HepG2 (cell line): ENCODE results near the gene YWHAB. TPM values are rescaled to one million over a fixed set of nuclear protein-coding genes. Genes with fewer than 3 reads are reported as not detected.

Experiments
- ATAC-seq: fragments of 200-7000 bp; cut with Tn5 transposase; 3 replicates; pipeline ENCODE4 v1.9.1; 2020; ENCODE audit warnings: mild to moderate bottlenecking, moderate library complexity
- BruUV-seq: library from RNA; stranded (reverse); fragments of 400-500 nt; replicated peaks from 2 replicates; lab custom pipeline; 2021; lab: Mats Ljungman, UMichigan
- CTCF ChIA-PET: fragments of 300-600 bp; formaldehyde crosslinking; extraction: SDS; loops from one replicate; lab custom pipeline; 2021; ENCODE audit warnings: low total read pairs, inconsistent platforms, low intra/inter-chr PET ratio; lab: Yijun Ruan, JAX
- POLR2A ChIA-PET: fragments of 350-600 bp; sonication (Branson Sonifier 250); formaldehyde crosslinking; loops from one replicate; lab custom pipeline; 2020; ENCODE audit warnings: antibody characterized with exemption, inconsistent platforms; lab: Yijun Ruan, JAX
- DNase-seq: peaks from one replicate; pipeline ENCODE4 v3.0.0-alpha.2; 2015; ENCODE audit warnings: low spot score
- FAIRE-seq: peaks from 3 replicates; lab custom pipeline; 2011; peaks lifted over from hg19 to GRCh38; lab: Jason Lieb, UNC
- H2AFZ ChIP-seq: one replicate; pipeline ENCODE4 v1.6.1; 2011; ENCODE audit warnings: low read length, inconsistent platforms
- H3K27ac ChIP-seq: fragments of 300-600 bp; 3 replicates; pipeline ENCODE4 v1.8.0; 2011; ENCODE audit warnings: mixed run types, mild to moderate bottlenecking, mixed read lengths, low read length, inconsistent platforms; ENCODE audit not compliant: insufficient read depth; ENCODE audit errors: extremely low read length
- H3K27me3 ChIP-seq, 2 experiments: fragments of 200-600 bp in 1 of 2; 2 replicates in 1 of 2; 3 replicates in 1 of 2; pipeline versions ENCODE4 v1.6.0 to v1.8.0; 2011; ENCODE audit warnings: low read length in 2 of 2, mild to moderate bottlenecking in 2 of 2, moderate library complexity in 2 of 2, inconsistent platforms in 1 of 2; ENCODE audit not compliant: insufficient read depth in 2 of 2, control insufficient read depth in 1 of 2
- H3K36me3 ChIP-seq, 2 experiments: fragments of 200-600 bp in 1 of 2; replicated peaks in 1 of 2; 2 replicates in 1 of 2; 3 replicates in 1 of 2; pipeline versions ENCODE4 v1.5.1 to v1.8.0; 2011; ENCODE audit warnings: low read length in 2 of 2, inconsistent platforms in 1 of 2; ENCODE audit not compliant: insufficient read depth in 2 of 2, control insufficient read depth in 1 of 2
- H3K4me1 ChIP-seq: 2 replicates; pipeline ENCODE4 v1.5.1; 2012; ENCODE audit warnings: low read length, inconsistent platforms; ENCODE audit not compliant: insufficient read depth
- H3K4me2 ChIP-seq: 2 replicates; pipeline ENCODE4 v1.6.0; 2011; ENCODE audit warnings: low read depth, low read length, inconsistent platforms
- H3K4me3 ChIP-seq, 3 experiments: fragments of 200-600 bp in 1 of 3; sonication (generic), shearing (Covaris generic) in 1 of 3; replicated peaks in 1 of 3; 2 replicates each; pipeline ENCODE4 v1.5.1; 2011 to 2016; ENCODE audit warnings: low read length in 3 of 3, inconsistent platforms in 2 of 3, low read depth in 2 of 3, mild to moderate bottlenecking in 2 of 3, control low read depth in 1 of 3, mixed read lengths in 1 of 3; ENCODE audit not compliant: insufficient read depth in 1 of 3
- H3K79me2 ChIP-seq: one replicate; pipeline ENCODE4 v1.6.1; 2011; ENCODE audit warnings: low read length, inconsistent platforms; ENCODE audit not compliant: insufficient read depth
- H3K9ac ChIP-seq: 2 replicates; pipeline ENCODE4 v1.6.0; 2011; ENCODE audit warnings: mild to moderate bottlenecking, low read depth, low read length, inconsistent platforms; ENCODE audit not compliant: insufficient read depth
- H3K9me3 ChIP-seq: 2 replicates; pipeline ENCODE4 v1.5.1; 2012; ENCODE audit warnings: mild to moderate bottlenecking, low read length
- H4K20me1 ChIP-seq: 2 replicates; pipeline ENCODE4 v1.6.0; 2011; ENCODE audit warnings: inconsistent platforms, mild to moderate bottlenecking, low read length, moderate library complexity; ENCODE audit not compliant: insufficient read depth
- ATF1 ChIP-seq: IDR thresholded peaks from 2 replicates; pipeline ENCODE4 v1.6.1; 2016; ENCODE audit warnings: mild to moderate bottlenecking, control low read depth
- ATF3 ChIP-seq: sonication (generic); formaldehyde crosslinking; IDR thresholded peaks from 2 replicates; pipeline ENCODE4 v1.4.0; 2020; ENCODE audit warnings: missing genetic modification reagents
- CCDC6 ChIP-seq: sonication (generic); formaldehyde crosslinking; IDR thresholded peaks from 2 replicates; pipeline ENCODE4 v1.8.1; 2022; ENCODE audit warnings: mild to moderate bottlenecking, missing genetic modification reagents, moderate library complexity
- CEBPG ChIP-seq: IDR thresholded peaks from 2 replicates; pipeline ENCODE4 v1.6.1; 2016
- DNMT3B ChIP-seq: conservative IDR thresholded peaks from 2 replicates; pipeline ENCODE4 v1.6.1; 2016; ENCODE audit warnings: missing biosample characterization, control low read depth
- FOXJ3 ChIP-seq: sonication (generic); formaldehyde crosslinking; IDR thresholded peaks from 2 replicates; pipeline ENCODE4 v1.4.0; 2020; ENCODE audit warnings: missing genetic modification reagents, mild to moderate bottlenecking, borderline replicate concordance
- GATAD1 ChIP-seq: IDR thresholded peaks from 2 replicates; pipeline ENCODE4 v1.6.1; 2016; ENCODE audit warnings: missing genetic modification reagents, missing compliant biosample characterization
- HOXA5 ChIP-seq: sonication (generic); formaldehyde crosslinking; IDR thresholded peaks from 2 replicates; pipeline ENCODE4 v1.4.0; 2020; ENCODE audit warnings: missing genetic modification reagents
- MEF2D ChIP-seq: sonication (generic); formaldehyde crosslinking; IDR thresholded peaks from 2 replicates; pipeline ENCODE4 v1.5.1; 2020; ENCODE audit warnings: mild to moderate bottlenecking, missing genetic modification reagents
- MTF2 ChIP-seq: sonication (generic); formaldehyde crosslinking; IDR thresholded peaks from 2 replicates; pipeline ENCODE4 v1.5.0; 2020; ENCODE audit warnings: missing genetic modification reagents, borderline replicate concordance
- NFATC3 ChIP-seq: sonication (generic); formaldehyde crosslinking; IDR thresholded peaks from 2 replicates; pipeline ENCODE4 v1.5.1; 2020; ENCODE audit warnings: mild to moderate bottlenecking, missing genetic modification reagents
- PHF5A ChIP-seq: IDR thresholded peaks from one replicate; pipeline ENCODE4 v1.6.1; 2018; ENCODE audit warnings: low read depth, missing genetic modification reagents; ENCODE audit not compliant: unreplicated experiment
- TGIF2 ChIP-seq: IDR thresholded peaks from 2 replicates; pipeline ENCODE4 v1.6.1; 2016; ENCODE audit warnings: control low read depth, missing compliant biosample characterization
- ZC3H4 ChIP-seq: sonication (generic); formaldehyde crosslinking; IDR thresholded peaks from 2 replicates; pipeline ENCODE4 v1.4.0; 2020; ENCODE audit warnings: missing genetic modification reagents, borderline replicate concordance
- ZNF441 ChIP-seq: sonication (generic); formaldehyde crosslinking; IDR thresholded peaks from 2 replicates; pipeline ENCODE4 v1.7.0; 2021; ENCODE audit warnings: missing genetic modification reagents, borderline replicate concordance
- ZNF781 ChIP-seq: sonication (generic); formaldehyde crosslinking; IDR thresholded peaks from 2 replicates; pipeline ENCODE4 v1.5.1; 2020; ENCODE audit warnings: borderline replicate concordance, mild to moderate bottlenecking, missing genetic modification reagents; ENCODE audit errors: not compliant biosample characterization
- ZNF879 ChIP-seq: sonication (generic); formaldehyde crosslinking; IDR thresholded peaks from 2 replicates; pipeline ENCODE4 v1.8.1; 2023; ENCODE audit warnings: missing genetic modification reagents
- WGBS: methylation state at CpG from one replicate; pipeline ENCODE4 v1.1.6; 2017; ENCODE audit warnings: low lambda C conversion rate; 5-methylcytosine and 5-hydroxymethylcytosine counted together
- in situ Hi-C: cut with HindIII; loops from 2 replicates; pipeline ENCODE4 v1.10.0; 2017; ENCODE audit warnings: low pct_unique_long_range_greater_than_20kb; ENCODE audit not compliant: extremely low pct_ligation_motif_present
- intact Hi-C: fragments of 100-400 bp; cut with micrococcal nuclease; formaldehyde crosslinking; loops from one replicate; pipeline ENCODE4 v1.10.0; 2022; ENCODE audit not compliant: unreplicated experiment
- polyA plus RNA-seq, 8 experiments: library from polyadenylated mRNA; depleted of rRNA in 3 of 8; stranded (reverse) in 7 of 8; unstranded in 1 of 8; fragments of >200 nt; fragmentation: Illumina TruSeq in 4 of 8; extraction: Trizol in 4 of 8; gene quantifications; 2 replicates each; pipeline versions ENCODE4 v1.2.1 to v1.2.3, GENCODE V29; 2011 to 2016; ENCODE audit warnings: low read depth in 4 of 8, missing spikeins in 1 of 8, mixed read lengths in 1 of 8; ENCODE audit not compliant: insufficient read depth in 1 of 8
- total RNA-seq, 5 experiments: library from RNA; depleted of rRNA; stranded (reverse); fragments of >200 nt; fragmentation: Illumina TruSeq; extraction: Trizol; gene quantifications; 2 replicates each; pipeline ENCODE4 v1.2.3, GENCODE V29; 2016; ENCODE audit warnings: low read depth in 1 of 5
- TF ChIP-seq, protein P1 (sequence below): sonication (generic); formaldehyde crosslinking; IDR thresholded peaks from 2 replicates; pipeline ENCODE4 v1.5.0; 2020; ENCODE audit warnings: mild to moderate bottlenecking, missing genetic modification reagents
- TF ChIP-seq, protein P2 (sequence below): sonication (generic); formaldehyde crosslinking; IDR thresholded peaks from 2 replicates; pipeline ENCODE4 v1.4.0; 2020; ENCODE audit warnings: mild to moderate bottlenecking, missing genetic modification reagents
- TF ChIP-seq, protein P3 (sequence below): sonication (generic); formaldehyde crosslinking; IDR thresholded peaks from 2 replicates; pipeline ENCODE4 v1.8.0; 2022; ENCODE audit warnings: mild to moderate bottlenecking, missing genetic modification reagents; ENCODE audit not compliant: insufficient replicate concordance

The YWHAB gene
- total and polyA plus RNA-seq, 2 of the 13 experiments (the other 11 are each of a cell fraction or from before 2014, with no cell fraction given), result 77.2 to 121 TPM

- WGBS, result 3% methylated on average over 8 of the region's 8 CpGs
- H3K27me3 ChIP-seq, result no peaks in the 10 kb centered on the region; a peak in 1 of 5 replicates
- in situ Hi-C loops, result no loop called here
- peak overlapping the region; percentile 99 for H3K9ac ChIP-seq
- H3K4me3 ChIP-seq, result peak overlapping the region; percentile 88 to 97 (median 92)
- no peaks in the 10 kb centered on the region for H3K9me3 ChIP-seq
- no TSS peak for BruUV-seq
- peak overlapping the region; percentile 83 for H3K4me2 ChIP-seq
- peaks cover 60% of the 10 kb centered on the region for H3K4me1 ChIP-seq
- H4K20me1 ChIP-seq, result peaks cover 49% of the 10 kb centered on the region
- intact Hi-C loops, result loop anchor here (1.0 to 10.0 kb wide), 2 partner anchors 25 to 671 kb away; partner anchors contain the start of gene OSER1
- no peak for DNase-seq
- H3K79me2 ChIP-seq, result peaks cover 57% of the 10 kb centered on the region
- POLR2A ChIA-PET, result no interaction called here
- no peak for ATAC-seq
- no peak overlapping the region for H2AFZ ChIP-seq
- FAIRE-seq, result no peak
- peaks cover 0 to 6% of the 10 kb centered on the region in 2 experiments; a peak in 3 of 5 replicates for H3K36me3 ChIP-seq
- peak overlapping the region; percentile 91 for H3K27ac ChIP-seq
- CTCF ChIA-PET, result no interaction called here
- TF ChIP-seq ZNF441 (0 out of 2 replicates have a peak, but pooled peaks have one; percentile 19), DNMT3B (CRISPR knock-in tag) (0 out of 2 replicates have a peak, but pooled peaks have one; percentile 4), GATAD1 (CRISPR knock-in tag) (no peak), MTF2 (CRISPR knock-in tag) (0 out of 2 replicates have a peak, but pooled peaks have one; percentile 8), HOXA5 (no peak), PHF5A (no peak), TGIF2 (CRISPR knock-in tag) (0 out of 2 replicates have a peak, but pooled peaks have one; percentile 27), CCDC6 (CRISPR knock-in tag) (0 out of 2 replicates have a peak, but pooled peaks have one; percentile 12), FOXJ3 (CRISPR knock-in tag) (0 out of 2 replicates have a peak, but pooled peaks have one; percentile 19), ZC3H4 (CRISPR knock-in tag) (0 out of 2 replicates have a peak, but pooled peaks have one; percentile 12), NFATC3 (CRISPR knock-in tag) (0 out of 2 replicates have a peak, but pooled peaks have one; percentile 47), MEF2D (CRISPR knock-in tag) (0 out of 2 replicates have a peak, but pooled peaks have one; percentile 42), ZNF781 (no peak), ATF1 (no peak), ZNF879 (CRISPR knock-in tag) (0 out of 2 replicates have a peak, but pooled peaks have one; percentile 30), CEBPG (CRISPR knock-in tag) (peak; percentile 24; the same call in 1 of the 2 replicates), ATF3 (CRISPR knock-in tag) (0 out of 2 replicates have a peak, but pooled peaks have one; percentile 3)
- TF ChIP-seq, protein P1, sequence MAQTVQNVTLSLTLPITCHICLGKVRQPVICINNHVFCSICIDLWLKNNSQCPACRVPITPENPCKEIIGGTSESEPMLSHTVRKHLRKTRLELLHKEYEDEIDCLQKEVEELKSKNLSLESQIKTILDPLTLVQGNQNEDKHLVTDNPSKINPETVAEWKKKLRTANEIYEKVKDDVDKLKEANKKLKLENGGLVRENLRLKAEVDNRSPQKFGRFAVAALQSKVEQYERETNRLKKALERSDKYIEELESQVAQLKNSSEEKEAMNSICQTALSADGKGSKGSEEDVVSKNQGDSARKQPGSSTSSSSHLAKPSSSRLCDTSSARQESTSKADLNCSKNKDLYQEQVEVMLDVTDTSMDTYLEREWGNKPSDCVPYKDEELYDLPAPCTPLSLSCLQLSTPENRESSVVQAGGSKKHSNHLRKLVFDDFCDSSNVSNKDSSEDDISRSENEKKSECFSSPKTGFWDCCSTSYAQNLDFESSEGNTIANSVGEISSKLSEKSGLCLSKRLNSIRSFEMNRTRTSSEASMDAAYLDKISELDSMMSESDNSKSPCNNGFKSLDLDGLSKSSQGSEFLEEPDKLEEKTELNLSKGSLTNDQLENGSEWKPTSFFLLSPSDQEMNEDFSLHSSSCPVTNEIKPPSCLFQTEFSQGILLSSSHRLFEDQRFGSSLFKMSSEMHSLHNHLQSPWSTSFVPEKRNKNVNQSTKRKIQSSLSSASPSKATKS (CRISPR knock-in tag), result 0 out of 2 replicates have a peak, but pooled peaks have one; percentile 12
- TF ChIP-seq, protein P2, sequence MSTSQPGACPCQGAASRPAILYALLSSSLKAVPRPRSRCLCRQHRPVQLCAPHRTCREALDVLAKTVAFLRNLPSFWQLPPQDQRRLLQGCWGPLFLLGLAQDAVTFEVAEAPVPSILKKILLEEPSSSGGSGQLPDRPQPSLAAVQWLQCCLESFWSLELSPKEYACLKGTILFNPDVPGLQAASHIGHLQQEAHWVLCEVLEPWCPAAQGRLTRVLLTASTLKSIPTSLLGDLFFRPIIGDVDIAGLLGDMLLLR (CRISPR knock-in tag), result no peak
- TF ChIP-seq, protein P3, sequence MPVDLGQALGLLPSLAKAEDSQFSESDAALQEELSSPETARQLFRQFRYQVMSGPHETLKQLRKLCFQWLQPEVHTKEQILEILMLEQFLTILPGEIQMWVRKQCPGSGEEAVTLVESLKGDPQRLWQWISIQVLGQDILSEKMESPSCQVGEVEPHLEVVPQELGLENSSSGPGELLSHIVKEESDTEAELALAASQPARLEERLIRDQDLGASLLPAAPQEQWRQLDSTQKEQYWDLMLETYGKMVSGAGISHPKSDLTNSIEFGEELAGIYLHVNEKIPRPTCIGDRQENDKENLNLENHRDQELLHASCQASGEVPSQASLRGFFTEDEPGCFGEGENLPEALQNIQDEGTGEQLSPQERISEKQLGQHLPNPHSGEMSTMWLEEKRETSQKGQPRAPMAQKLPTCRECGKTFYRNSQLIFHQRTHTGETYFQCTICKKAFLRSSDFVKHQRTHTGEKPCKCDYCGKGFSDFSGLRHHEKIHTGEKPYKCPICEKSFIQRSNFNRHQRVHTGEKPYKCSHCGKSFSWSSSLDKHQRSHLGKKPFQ (CRISPR knock-in tag), result no peak
These were observed 754 bp downstream of the YWHAB start for GRCh38 chr20:44886266-44886651.
